T1000 (cell line): ENCODE results near the gene MT1M.
"Not testable (repeated sequence)": the region's sequence is repeated elsewhere in the genome, so short reads cannot be mapped to it uniquely, and the experiment has no call there.

ENCODE experiments used
- DNase-seq: peaks from one replicate; lab custom pipeline; 2025; ENCODE audit warnings: mixed read lengths; lab: John Stamatoyannopoulos, UW

Gene MT1M

DNA sequence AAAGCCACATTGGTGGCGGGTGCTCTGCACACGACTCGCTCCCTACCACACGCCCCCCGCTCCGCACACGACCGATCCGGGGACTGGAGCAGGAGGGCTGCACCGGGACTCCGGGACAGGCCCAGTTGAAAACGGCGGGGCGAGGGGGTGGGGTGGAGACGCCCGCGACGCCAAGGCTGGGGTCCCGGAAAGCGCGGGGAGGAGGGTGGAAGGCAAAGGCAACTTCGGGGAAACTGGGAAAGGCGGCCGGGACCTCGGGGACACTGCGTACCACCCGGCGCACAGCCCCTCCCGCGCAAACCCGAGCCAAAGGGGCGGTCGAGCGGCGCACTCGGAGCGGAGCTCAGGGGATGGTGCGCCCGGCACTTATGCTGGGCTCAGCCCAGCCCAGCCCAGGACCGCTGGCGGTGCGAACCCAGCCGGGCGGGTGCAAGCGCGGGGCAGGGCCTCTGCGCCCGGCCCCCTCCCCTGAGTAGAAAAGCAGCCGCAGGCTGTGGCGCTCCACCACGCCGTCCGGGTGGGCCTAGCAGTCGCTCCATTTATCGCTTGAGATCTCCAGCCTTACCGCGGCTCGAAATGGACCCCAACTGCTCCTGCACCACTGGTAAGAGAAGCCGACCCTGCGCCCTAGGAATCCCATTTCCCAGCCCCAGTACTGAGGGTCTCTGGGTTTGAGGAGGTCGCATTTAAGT lies at the start of gene MT1M:
Gene MT1M, plus strand, starts transcription at position 504 of the 692 bp plus-strand sequence. Its CDS starts 73 bp downstream, at position 577.
- no peak for DNase-seq

DNA sequence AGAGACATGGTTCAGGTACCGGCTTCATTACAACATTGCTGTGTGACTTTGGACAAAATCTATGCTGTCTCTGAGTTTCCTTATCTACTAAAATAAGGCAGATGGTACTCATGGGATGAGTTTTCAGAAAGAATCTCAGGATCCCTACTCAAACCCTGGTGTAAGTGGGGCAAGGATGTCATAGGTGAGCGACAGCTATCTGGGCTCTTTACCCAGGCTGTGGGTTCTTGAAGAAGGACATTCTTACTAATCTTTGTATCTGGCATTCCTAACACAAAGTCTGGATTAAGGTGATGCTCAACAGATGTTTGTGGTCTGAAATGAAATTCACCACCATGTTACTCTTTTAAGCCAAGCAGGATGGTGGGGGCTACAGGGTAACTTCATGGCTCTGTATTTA lies 49.5 kb upstream of the MT1M start:
- DNase-seq = not testable (repeated sequence)

DNA sequence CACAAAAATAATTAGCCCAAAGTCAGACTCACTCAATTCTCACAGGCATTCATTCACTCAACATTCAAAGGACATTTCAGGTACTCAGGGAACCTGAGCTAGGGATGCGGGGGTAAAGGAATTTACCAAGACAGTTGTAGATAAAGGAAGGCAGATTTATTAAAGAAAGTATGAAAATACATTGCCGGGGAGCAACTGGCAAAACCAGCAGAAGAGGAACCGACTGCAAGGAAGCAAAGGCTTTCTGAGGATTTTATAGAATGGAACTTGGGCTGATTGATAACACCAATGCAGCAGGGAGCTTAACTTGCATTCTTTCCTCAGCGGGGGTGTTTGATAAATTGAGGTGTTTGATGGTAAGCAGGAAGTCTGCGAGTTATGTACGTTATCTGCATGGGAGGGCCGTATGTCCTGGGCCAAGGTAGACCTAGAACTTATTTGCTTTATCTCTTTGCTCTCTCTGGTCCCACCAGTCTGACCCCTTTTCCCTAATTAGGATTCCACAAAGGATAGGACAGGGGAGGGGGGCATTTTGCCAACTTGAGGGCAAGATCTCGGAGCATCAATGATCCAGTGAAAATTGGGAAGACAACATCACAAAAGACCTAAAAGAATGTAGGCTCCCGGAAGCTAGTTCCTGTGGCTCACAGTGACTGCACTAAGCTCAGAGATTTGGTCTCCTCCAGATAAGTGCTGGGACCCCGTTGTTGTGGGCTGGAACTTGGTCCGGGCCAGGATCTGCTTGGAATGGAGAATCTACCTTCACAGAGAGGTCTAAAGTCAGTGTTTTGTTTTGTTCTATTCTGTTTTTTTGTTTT lies 48.9 kb upstream of the MT1M start:
- DNase-seq = no peak

DNA sequence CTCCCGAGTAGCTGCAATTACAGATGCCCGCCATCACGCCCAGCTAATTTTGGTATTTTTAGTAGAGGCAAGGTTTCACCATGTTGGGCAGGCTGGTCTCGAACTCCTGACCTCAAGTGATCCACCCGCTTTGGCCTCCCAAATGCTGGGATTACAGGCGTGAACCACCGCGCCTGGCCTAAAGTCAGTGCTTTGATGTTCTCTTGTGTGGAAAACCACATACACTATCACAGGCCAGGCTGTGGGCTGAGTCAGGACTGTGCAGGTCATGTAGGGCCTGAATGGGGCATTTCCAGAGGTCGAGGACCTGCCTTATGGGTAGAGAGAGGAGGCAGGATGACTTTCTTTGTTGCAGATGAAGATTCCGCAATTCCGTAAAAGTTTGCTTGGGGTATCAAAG lies 48.2 kb upstream of the MT1M start:
- DNase-seq = no peak

DNA sequence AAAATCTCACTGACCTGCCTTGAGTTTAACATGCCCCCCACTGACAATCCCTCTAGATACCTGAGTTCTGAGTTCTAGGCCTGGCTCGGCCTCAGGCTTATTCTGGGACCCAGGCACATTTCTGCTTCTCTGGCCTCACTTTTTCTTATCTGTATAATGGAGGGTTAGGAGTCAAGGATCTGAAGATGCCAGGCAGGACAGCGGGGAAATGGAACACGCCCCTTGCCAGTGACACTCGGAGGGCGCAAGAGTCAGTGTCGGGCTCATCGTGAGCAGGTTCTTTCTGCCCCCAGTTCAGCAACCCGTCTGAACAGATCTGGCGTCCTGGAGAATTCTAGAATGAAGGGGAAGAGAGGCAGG lies 43.7 kb upstream of the MT1M start:
- no peak for DNase-seq

DNA sequence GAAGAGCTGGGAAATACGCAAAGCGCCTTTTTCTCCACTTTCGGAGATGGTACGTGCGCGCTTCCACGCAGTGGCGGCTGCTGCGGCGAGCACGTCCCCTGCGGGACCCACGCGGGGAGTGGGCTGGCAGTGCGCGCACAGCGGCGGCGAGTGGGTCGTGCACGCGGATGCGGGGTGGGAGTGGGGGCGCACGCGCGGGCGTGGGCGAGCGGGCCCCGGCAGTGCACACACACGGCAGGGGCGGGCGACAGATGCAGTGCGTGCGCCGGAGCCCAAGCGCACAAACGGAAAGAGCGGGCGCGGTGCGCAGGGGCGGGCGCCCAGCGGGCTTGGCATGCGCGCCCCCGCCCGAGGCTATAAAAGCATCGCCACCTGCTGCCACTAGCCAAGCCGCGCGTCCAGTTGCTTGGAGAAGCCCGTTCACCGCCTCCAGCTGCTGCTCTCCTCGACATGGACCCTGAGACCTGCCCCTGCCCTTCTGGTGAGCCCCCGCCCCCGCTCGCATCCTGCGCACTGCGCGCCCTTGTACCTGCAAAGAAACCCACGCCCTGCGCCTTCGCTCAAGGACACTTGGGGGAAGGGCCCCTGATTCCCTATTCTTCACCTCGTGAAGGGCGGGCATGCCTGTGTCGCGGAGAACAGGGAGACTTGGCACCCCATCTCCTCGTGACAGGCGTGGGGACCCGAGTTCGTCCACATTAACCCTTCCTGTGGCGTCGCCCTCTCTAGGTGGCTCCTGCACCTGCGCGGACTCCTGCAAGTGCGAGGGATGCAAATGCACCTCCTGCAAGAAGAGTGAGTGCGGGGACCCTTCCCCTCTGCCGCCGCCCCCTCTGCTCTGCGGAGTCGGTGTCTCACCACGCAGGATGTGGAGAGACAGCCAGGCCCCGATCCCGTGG lies 43.1 kb upstream of the MT1M start, which contains the start of gene MT3:
Gene MT3, plus strand, starts transcription at position 388 of the 899 bp plus-strand sequence. Its CDS starts 63 bp downstream, at position 451.
- no peak for DNase-seq

DNA sequence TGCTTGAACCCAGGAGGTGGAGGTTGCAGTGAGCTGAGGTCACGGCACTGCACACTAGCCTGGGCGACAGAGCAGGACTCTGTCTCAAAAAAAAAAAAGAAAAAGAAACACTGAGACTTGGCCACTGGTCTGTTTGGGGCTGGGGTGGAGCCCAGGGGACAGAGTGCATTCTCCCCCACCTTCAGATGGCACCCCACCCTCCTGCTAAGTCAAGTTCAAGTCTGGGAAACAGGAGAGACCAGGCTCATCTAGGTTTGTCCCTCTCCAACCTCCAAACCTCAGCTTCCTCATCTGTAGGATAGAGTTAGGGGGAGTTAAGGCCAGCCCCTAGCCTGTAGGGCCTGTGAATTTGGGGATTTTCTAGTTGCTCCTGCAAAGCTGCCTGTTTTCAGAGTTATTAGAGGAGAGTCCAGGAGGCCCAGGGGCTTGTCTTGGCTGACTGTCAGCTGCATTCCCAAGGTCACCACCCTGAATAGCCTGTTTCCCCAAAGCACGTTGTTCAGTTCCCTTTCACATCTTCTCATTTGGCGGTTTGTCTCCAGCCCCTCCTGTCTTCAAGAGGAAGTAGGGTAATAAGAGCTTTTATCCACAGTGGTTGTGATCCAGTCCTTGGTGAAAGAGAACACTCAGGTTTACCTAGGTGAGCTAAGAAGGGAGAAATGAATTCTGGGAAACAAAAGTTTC lies 40.9 kb upstream of the MT1M start:
- DNase-seq = no peak

DNA sequence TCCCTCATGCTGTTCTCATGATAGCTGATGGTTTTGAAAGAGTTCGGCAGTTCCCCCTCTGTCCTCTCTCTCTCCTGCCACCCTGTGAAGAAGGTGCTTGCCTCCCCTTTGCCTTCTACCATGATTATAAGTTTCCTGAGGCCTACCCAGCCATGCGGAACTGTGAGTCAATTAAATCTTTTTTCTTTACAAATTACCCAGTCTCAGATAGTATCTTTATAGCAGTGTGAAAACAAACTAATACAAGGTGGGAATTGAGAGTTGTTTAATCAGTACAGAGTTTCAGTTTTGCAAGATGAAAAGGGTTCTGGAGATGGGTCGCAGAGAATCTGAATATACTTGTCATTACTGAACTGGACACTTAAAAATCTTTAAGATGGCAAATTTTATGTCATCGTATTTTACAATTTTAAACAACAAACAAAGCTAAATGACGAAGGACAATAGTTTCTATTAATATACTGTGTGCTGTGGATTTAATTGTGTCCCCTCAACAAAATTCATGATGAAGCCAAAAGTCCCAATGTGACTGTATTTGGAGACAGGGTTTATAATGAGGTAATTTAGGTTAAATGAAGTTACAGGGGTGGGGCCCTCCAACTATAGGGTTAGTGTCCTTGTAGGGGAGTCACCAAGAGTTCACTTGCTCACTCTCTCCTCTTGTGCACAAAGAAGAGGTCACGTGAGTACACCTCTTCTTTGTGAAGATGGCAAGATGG lies 38.7 kb upstream of the MT1M start:
- no peak for DNase-seq

DNA sequence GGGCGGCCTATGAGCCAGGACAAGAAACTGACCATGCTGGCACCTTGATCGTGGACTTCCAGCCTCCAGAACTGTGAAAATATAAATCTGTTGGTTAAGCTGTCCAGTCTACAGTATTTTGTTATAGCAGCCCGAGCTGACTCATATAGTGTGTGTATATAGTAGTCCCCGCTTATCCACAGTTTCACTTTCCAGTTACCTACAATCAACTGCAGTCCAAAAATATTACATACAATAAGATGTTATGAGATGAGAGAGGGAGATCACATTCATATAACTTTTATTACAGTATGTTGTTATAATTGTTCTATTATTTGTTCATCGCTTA lies 38.2 kb upstream of the MT1M start:
- DNase-seq = no peak

DNA sequence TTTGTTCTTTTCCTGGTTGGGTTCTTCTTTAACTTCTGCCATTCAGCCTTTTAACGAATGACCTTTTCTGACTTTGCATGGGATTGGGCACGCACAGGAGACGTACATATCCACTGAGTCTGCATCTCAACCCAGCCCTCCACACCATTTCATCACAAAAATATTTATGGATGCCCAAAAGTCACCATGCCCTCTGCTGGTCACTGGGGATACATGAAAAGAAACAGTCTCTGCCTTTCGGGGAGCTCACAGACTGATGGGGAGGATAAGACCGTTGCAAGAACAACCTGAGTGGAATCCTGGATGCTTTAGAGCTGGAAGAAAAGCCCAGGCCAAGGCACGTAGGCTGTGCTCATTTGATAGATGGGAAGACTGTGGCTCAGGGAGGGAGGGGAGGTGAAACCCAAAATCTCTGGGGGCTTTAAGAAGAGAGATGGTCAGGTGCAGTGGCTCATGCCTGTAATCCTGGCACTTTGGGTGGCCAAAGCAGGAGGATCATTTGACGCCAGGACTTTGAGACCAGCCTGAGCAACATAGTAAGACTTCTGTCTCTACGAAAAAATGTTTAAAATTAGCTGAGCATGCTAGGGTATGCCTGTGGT lies 32.0 kb upstream of the MT1M start:
- DNase-seq = no peak

DNA sequence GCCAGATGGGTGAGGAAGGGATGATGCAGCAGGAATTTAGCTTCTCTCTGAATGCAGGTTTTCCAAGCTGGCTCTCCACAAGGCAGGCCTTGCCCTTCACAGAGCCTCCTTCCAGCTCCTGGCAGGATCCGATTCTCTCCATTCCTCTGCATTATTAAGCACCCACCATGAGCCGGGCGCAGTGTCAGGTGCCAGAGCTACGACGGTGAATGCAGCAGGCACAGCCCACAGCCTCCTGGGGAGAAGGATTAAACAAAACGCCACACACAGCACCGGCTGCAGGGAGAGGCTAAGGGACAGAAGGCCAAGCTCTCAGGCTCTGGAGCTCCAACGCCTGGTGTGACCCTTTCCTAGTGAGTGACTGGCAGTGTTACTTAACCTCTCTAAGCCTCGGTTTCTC lies 31.1 kb upstream of the MT1M start:
- no peak for DNase-seq

DNA sequence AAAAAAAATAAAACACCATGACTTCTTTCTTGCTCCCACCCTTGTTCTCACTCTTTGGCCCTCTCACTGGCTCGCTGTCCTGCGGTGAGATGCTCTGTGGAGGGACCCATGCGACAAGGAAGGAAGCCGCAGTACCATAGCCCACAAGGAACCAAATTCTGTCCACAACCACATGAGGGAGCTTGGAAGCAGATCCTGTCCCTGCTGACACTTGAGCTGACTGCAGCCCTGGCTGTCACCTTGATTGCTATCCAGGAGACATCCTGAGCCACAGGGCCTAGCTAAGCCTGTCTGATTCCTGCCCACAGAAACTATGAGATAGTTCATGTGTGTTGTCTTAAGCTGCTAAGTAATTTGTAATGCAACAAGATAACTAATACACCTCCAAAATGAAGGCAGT lies 28.9 kb upstream of the MT1M start:
- no peak for DNase-seq

DNA sequence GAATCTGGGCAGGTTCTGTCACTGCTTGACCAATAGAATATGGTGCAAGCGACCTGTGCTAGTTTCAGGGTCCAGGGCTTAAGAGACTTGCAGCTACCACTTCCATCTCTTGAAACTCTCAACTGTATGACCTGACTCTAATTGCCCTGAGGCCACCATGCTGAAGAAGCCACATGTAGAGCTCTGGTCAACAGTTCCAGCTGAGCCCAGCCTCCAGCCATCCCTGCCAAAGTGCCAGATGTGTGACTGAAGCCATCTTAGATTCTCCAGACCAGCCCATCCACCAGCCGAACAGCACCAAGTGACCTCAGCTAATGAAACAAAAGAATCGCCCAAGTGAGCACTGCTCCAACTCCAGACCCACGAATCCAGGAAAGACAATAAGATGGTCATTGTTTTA lies 27.5 kb upstream of the MT1M start:
- no peak for DNase-seq

DNA sequence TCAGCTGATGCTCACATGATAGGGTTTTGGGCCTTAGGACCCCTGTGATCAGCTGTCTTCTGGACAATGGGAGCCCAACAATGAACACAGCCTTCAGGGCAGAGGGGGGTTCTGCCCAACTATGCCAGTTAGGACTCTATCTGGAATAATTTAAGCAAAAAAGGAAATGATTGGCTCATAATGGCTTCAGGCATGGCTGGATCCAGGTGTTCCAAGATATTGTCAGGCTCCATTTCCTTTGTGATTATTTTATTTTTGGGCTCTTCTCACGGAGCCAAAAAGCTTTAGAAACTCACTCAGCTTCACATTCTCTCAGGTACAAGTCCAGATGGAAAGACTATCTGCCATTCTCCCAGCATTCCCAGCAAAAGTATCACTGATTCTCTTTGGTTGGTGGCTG lies 27.0 kb upstream of the MT1M start:
- no peak for DNase-seq

DNA sequence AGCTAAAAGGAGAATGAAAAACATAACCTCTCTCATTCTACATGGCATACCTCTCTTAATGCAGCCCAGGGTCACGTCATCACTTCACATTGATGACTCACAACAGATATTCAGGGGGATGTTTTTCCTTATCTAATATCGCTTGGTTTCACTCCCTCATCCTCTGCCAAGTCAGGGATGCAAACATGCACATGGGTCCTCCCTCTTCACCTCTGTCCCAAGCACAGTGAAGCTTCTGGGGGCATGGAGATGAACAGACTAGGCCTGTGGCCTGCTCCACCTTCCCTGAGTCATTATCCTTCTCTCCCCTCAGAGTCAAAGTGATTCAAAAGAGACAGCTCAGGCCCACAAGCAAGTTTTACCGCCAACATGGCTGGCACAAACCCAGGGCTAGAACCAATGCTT lies 26.4 kb upstream of the MT1M start:
- no peak for DNase-seq

DNA sequence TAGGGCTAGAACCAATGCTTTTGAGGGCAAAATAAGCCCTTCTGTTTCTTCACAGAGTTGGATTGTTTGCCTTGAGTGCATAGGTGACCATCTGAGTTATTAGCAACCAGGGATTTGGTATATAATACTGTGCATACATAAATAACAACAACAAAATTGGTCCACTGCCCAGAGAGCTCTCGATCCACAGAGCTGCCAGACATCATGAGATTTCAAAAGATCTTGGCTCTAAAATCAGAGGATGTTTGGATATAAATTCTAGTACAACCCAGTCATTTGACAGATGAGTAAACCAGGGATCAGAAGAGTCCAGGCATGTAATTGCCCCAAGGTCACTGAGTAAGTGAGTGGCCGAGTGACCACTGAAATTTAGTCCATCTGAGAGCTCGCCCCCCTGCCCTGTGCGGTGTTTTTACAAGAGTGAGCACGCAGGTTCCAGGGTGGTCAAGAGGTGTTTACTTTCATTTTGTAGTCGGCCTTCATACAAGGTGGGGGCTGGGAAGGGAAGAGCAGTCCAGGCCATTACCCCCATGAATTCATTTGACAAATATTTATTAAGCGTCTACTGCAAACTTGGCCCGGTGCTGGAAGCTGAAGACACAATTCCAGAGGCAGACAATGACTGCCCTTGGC lies 25.9 kb upstream of the MT1M start:
- DNase-seq = peak; percentile 43

DNA sequence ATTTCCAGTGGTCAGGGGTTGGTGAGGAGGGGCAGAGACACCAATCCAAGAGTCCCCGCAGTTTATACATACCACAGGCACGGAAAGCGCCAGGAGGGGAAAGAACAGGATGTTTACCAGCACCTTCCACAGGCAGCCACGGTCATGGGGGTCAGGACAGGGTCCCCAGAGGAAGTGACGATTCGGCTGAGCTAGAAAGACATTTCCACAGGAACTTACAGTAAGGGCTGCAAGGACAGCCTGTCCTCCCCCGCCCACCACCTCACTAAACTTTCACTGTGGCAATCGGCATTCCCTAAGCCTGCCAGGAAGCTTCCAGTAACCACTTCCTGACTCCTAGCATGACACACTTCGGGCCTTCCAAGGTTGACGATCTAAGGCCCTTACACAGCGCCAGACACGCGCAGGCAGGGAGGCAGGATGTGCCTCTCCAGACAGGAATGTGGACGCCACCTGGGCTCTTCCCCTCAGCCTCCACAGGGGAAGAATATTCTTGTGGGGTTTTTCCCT lies 25.3 kb upstream of the MT1M start:
- DNase-seq = peak; percentile 77

DNA sequence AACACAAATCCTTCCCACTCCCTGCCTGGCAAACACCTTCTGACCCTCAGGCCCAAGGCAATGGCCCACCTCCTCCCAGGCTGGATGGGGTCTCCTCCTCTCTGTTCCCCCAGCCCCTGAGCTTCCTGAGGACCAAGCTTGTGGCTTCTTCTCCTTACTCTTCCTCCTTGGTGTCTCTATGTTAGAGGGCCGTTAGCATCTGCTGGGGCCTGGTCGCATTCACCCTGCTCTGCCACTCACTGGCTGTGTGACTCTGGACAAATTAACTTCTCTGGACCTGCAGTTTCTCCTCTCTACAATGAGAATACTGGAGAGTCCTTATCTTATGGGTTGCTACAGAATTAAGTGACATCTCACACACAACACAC lies 24.8 kb upstream of the MT1M start:
- no peak for DNase-seq

DNA sequence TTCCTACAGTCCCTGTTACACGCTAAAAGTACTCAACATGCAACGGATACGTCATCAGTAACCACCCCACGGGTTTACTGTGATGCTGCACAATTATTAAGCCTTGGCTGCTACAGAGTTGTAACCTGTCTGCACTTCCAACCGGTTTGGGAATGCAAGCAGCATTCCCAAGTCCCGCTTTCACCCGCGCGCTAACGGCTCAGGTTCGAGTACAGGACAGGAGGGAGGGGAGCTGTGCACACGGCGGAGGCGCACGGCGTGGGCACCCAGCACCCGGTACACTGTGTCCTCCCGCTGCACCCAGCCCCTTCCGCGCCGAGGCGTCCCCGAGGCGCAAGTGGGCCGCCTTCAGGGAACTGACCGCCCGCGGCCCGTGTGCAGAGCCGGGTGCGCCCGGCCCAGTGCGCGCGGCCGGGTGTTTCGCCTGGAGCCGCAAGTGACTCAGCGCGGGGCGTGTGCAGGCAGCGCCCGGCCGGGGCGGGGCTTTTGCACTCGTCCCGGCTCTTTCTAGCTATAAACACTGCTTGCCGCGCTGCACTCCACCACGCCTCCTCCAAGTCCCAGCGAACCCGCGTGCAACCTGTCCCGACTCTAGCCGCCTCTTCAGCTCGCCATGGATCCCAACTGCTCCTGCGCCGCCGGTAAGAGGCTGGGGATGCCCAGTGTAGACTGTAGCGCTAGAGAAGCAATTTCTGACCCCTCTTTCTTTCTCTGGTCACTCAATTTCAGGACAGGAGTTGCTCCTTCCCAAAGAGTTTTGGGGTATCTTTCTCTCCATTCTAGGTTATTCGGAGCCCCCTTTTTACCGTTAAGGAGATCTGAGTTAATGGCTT lies 24.2 kb upstream of the MT1M start, which contains the start of gene MT2A:
Gene MT2A, plus strand, starts transcription at position 542 of the 833 bp plus-strand sequence. Its CDS starts 72 bp downstream, at position 614.
- peak; percentile 83 for DNase-seq
